ENCODE data around the gene LANCL2.

LANCL2 gene

GRCh38 chr7:55437375-55437774, 72.2 kb downstream of the LANCL2 start:
- DNase-seq (ENCODE audit: low spot score) = no peak

- no peak for DNase-seq (ENCODE audit: low spot score)
These were observed 73.1 kb downstream of the LANCL2 start for GRCh38 chr7:55438085-55438756.

- DNase-seq (ENCODE audit: low spot score) = no peak
These were observed 73.8 kb downstream of the LANCL2 start for GRCh38 chr7:55438757-55439525.

- no peak for DNase-seq (ENCODE audit: low spot score)
These were observed 74.5 kb downstream of the LANCL2 start for GRCh38 chr7:55439627-55440026.

GRCh38 chr7:55440040-55440690, 75.0 kb downstream of the LANCL2 start:
- no peak for DNase-seq (ENCODE audit: low spot score)

- DNase-seq (ENCODE audit: low spot score) = no peak
These were observed 75.9 kb downstream of the LANCL2 start for GRCh38 chr7:55441002-55441401.

- DNase-seq (ENCODE audit: low spot score) = peak; percentile 82
These were observed 76.8 kb downstream of the LANCL2 start for GRCh38 chr7:55441774-55442522.

GRCh38 chr7:55444786-55445185, 79.6 kb downstream of the LANCL2 start:
- DNase-seq (ENCODE audit: low spot score) = no peak

- no peak for DNase-seq (ENCODE audit: low spot score)
These were observed 83.4 kb downstream of the LANCL2 start for GRCh38 chr7:55448526-55448925.

GRCh38 chr7:55449205-55449991, 84.3 kb downstream of the LANCL2 start:
- no peak for DNase-seq (ENCODE audit: low spot score)

GRCh38 chr7:55449992-55450535, 84.9 kb downstream of the LANCL2 start:
- DNase-seq (ENCODE audit: low spot score) = no peak

- DNase-seq (ENCODE audit: low spot score) = no peak
These were observed 87.8 kb downstream of the LANCL2 start for GRCh38 chr7:55452971-55453370.

- no peak for DNase-seq (ENCODE audit: low spot score)
These were observed 92.7 kb downstream of the LANCL2 start for GRCh38 chr7:55457801-55458200.

- DNase-seq (ENCODE audit: low spot score) = no peak
These were observed 93.2 kb downstream of the LANCL2 start for GRCh38 chr7:55458351-55458750.

- no peak for DNase-seq (ENCODE audit: low spot score)
These were observed 98.6 kb downstream of the LANCL2 start for GRCh38 chr7:55463686-55464262.

GRCh38 chr7:55464422-55464821, 99.3 kb downstream of the LANCL2 start:
- DNase-seq (ENCODE audit: low spot score) = no peak

- no peak for DNase-seq (ENCODE audit: low spot score)
These were observed 100.6 kb downstream of the LANCL2 start for GRCh38 chr7:55465691-55466090.

GRCh38 chr7:55467047-55467593, 102.0 kb downstream of the LANCL2 start:
- DNase-seq (ENCODE audit: low spot score) = no peak

GRCh38 chr7:55468495-55468894, 103.4 kb downstream of the LANCL2 start:
- no peak for DNase-seq (ENCODE audit: low spot score)

GRCh38 chr7:55469271-55469681, 104.1 kb downstream of the LANCL2 start:
- DNase-seq (ENCODE audit: low spot score) = no peak

GRCh38 chr7:55469721-55470120, 104.6 kb downstream of the LANCL2 start:
- DNase-seq (ENCODE audit: low spot score) = no peak
